RWPE2 (cell line): ENCODE measurements around the gene DPH2.

Source experiments
- ATAC-seq: fragments of 200-7000 bp; cut with Tn5 transposase; 3 replicates; pipeline ENCODE4 v1.9.1; 2021; ENCODE audit warnings: low read depth
- DNase-seq: peaks from one replicate; pipeline ENCODE4 v3.0.0-alpha.2; 2020; ENCODE audit warnings: low spot score
- H3K27ac ChIP-seq: fragments of 450-650 bp; 2 replicates; pipeline ENCODE4 v1.5.1; 2017; ENCODE audit warnings: mild to moderate bottlenecking; ENCODE audit not compliant: poor library complexity, severe bottlenecking
- H3K27me3 ChIP-seq: fragments of 250-450 bp; sonication (Bioruptor Pico); 2 replicates; pipeline ENCODE4 v1.5.1; 2021; ENCODE audit warnings: mild to moderate bottlenecking, moderate library complexity; ENCODE audit not compliant: insufficient read depth, poor library complexity, severe bottlenecking
- H3K36me3 ChIP-seq: fragments of 250-450 bp; sonication (Bioruptor Pico); 2 replicates; pipeline ENCODE4 v1.5.1; 2020; ENCODE audit warnings: low read depth, mild to moderate bottlenecking, moderate library complexity
- H3K4me1 ChIP-seq: fragments of 250-450 bp; sonication (Bioruptor Pico); 2 replicates; pipeline ENCODE4 v1.5.1; 2021; ENCODE audit warnings: mild to moderate bottlenecking, moderate library complexity; ENCODE audit not compliant: insufficient read depth, poor library complexity, severe bottlenecking
- H3K4me3 ChIP-seq: fragments of 250-450 bp; sonication (Bioruptor Pico); 2 replicates; pipeline ENCODE4 v1.5.1; 2021; ENCODE audit warnings: mild to moderate bottlenecking, moderate library complexity; ENCODE audit not compliant: severe bottlenecking
- H3K9me3 ChIP-seq: fragments of 250-450 bp; sonication (Bioruptor Pico); 2 replicates; pipeline ENCODE4 v1.5.1; 2021; ENCODE audit warnings: mild to moderate bottlenecking, moderate library complexity; ENCODE audit not compliant: severe bottlenecking
- TF ChIP-seq, protein P1 (sequence below): fragments of 450-650 bp; IDR thresholded peaks from one replicate; pipeline ENCODE4 v1.5.1; 2017; ENCODE audit warnings: mild to moderate bottlenecking, moderate library complexity; ENCODE audit not compliant: poor library complexity, severe bottlenecking

The DPH2 gene, protein sequence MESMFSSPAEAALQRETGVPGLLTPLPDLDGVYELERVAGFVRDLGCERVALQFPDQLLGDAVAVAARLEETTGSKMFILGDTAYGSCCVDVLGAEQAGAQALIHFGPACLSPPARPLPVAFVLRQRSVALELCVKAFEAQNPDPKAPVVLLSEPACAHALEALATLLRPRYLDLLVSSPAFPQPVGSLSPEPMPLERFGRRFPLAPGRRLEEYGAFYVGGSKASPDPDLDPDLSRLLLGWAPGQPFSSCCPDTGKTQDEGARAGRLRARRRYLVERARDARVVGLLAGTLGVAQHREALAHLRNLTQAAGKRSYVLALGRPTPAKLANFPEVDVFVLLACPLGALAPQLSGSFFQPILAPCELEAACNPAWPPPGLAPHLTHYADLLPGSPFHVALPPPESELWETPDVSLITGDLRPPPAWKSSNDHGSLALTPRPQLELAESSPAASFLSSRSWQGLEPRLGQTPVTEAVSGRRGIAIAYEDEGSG

DNA sequence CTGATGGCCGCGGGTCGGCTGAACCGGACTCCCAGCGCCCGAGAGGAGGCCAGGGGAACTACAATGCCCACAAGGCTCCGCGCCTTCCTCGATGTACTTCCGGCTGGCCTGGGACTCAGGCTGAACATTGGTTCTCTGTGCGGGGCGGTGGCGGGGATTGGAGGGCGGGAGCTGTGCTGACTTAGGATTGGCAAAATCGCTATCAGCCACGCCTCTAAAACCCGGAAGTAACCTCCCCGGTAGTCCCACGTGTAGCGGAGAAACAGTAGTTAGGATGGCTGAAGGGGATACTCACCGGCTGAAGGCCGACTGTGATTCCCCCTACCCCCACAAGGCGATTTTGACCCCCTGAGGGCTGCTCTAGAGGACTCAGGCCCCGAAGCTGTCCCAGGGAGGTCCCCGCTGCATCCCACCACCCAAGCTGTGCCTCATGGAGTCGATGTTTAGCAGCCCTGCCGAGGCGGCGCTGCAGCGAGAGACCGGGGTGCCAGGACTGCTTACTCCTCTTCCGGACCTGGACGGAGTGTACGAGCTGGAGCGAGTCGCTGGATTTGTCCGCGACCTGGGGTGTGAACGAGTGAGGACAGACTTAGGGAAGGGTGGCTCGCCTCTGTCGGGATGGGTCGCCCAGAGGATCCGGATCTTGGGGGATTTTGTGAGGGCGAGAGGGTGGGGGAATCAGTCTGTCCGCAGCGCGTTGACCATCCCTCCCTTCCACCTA, at the start of gene DPH2:
DPH2 (plus strand) TSS at position 265 of the 721 bp plus-strand sequence; CDS start at position 431, 166 bp downstream.
- Histone ChIP-seq H3K4me3 (peak within 1 kb of the TSS; percentile 86), H3K27me3 (no peaks in the 10 kb centered on the region), H3K36me3 (peaks cover 4% of the 10 kb centered on the region; the same call in 1 of the 2 replicates), H3K27ac (no peak within 1 kb of the TSS), H3K4me1 (no peaks in the 10 kb centered on the region), H3K9me3 (no peaks in the 10 kb centered on the region)
- TF ChIP-seq, protein P1, sequence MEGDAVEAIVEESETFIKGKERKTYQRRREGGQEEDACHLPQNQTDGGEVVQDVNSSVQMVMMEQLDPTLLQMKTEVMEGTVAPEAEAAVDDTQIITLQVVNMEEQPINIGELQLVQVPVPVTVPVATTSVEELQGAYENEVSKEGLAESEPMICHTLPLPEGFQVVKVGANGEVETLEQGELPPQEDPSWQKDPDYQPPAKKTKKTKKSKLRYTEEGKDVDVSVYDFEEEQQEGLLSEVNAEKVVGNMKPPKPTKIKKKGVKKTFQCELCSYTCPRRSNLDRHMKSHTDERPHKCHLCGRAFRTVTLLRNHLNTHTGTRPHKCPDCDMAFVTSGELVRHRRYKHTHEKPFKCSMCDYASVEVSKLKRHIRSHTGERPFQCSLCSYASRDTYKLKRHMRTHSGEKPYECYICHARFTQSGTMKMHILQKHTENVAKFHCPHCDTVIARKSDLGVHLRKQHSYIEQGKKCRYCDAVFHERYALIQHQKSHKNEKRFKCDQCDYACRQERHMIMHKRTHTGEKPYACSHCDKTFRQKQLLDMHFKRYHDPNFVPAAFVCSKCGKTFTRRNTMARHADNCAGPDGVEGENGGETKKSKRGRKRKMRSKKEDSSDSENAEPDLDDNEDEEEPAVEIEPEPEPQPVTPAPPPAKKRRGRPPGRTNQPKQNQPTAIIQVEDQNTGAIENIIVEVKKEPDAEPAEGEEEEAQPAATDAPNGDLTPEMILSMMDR = no peak
- DNase-seq (peak; percentile 97), ATAC-seq (peak; percentile 93)

DNA sequence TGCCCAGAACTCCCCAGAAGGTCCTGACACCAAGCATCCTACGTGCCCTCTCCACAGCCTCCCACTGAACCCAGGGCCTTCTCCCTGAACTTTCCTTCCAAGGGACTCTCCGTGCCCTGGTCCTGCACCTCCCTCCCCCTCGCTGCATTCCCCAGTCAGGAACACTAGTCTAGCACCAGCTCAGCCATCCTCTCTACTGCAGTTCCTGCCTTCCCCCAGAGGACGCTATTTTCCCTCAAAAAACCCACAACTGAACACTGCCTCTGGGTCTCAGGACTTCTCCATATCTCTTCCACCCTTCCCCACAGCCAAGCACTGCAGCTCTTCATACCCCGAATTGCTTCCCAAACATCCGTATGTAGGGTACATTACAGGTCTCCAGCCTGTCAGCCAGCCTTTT, 48.8 kb upstream of the DPH2 start:
- H3K4me1 ChIP-seq = peaks cover 15% of the 10 kb centered on the region
- TF ChIP-seq, protein P1 = no peak
- H3K36me3 ChIP-seq = no peaks in the 10 kb centered on the region
- no peak overlapping the region for H3K4me3 ChIP-seq
- no peaks in the 10 kb centered on the region for H3K27me3 ChIP-seq
- ATAC-seq (no peak), DNase-seq (no peak)
- H3K9me3 ChIP-seq = no peaks in the 10 kb centered on the region
- H3K27ac ChIP-seq = peak overlapping the region; percentile 80

DNA sequence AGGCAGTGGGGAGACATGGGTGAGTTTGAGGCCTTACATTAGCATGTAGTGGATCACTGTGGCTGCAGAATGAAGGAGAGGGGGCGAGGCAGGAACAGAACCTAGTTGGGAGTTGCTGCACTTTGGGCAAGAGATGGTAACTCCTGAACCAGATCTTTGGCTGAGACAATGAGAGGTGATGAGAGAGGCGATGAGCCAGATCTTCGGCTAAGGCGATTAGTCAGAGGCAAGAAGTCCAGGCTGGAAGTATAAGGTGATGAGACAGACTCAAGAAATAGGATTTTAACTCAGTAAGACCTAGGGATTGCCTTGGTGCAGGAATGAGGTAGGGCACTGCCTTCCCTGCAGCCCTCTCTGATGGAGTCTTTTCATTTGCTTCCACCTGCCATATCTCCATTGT, 45.3 kb upstream of the DPH2 start:
- Histone ChIP-seq H3K27ac (peak overlapping the region; percentile 5), H3K4me1 (peaks cover 19% of the 10 kb centered on the region), H3K4me3 (no peak overlapping the region), H3K36me3 (no peaks in the 10 kb centered on the region), H3K9me3 (no peaks in the 10 kb centered on the region), H3K27me3 (no peaks in the 10 kb centered on the region)
- TF ChIP-seq, protein P1 = no peak
- peak; percentile 50; the same call in 2 of the 3 replicates for ATAC-seq
- DNase-seq = no peak

DNA sequence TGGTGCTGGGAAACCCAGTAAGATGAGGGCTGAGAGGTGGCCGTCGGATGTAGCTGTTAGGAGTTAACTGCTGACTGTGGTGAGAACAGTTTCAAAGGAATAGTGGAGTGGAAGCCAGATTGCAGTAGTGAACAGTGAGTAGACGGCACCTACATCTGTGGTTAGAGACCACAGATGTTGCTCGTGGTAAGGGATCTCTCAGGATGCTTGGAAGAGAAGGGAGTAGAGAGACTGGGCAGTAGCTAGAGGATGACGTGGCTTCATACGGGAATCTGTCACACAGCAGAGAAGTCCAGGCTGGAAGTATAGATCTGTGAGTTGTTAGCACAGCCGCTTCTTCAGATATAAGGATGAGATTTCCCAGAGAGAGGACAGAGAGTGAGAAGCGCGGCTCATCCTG, 44.0 kb upstream of the DPH2 start:
- no peaks in the 10 kb centered on the region for H3K9me3 ChIP-seq
- H3K36me3 ChIP-seq = no peaks in the 10 kb centered on the region
- TF ChIP-seq, protein P1 = no peak

More for the DNA sequence above, 44.0 kb upstream of the DPH2 start:
- ATAC-seq (no peak), DNase-seq (no peak)
- no peak overlapping the region for H3K4me3 ChIP-seq
- no peaks in the 10 kb centered on the region for H3K27me3 ChIP-seq
- H3K4me1 ChIP-seq = peaks cover 32% of the 10 kb centered on the region
- no peak overlapping the region for H3K27ac ChIP-seq
